ENCODE data around the gene CRB3.

- TF ChIP-seq RCOR1 (IDR thresholded peaks at IDR 0.05; ENCODE audit: insufficient replicate concordance, low read length) (no peak), BHLHE40 (IDR thresholded peaks at IDR 0.05; ENCODE audit: low read depth, low read length) (no peak), CTCF (conservative IDR thresholded peaks at IDR 0.05; ENCODE audit: low read depth, low read length) (no peak), RFX5 (IDR thresholded peaks at IDR 0.05; ENCODE audit: low read depth, low read length) (no peak), MAZ (IDR thresholded peaks at IDR 0.05; ENCODE audit: borderline replicate concordance, low read depth, low read length) (no peak), SMC3 (IDR thresholded peaks at IDR 0.05; ENCODE audit: low read depth, low read length) (no peak)
Measured at GRCh38 chr19:6467384-6467783, 3.3 kb downstream of the CRB3 start.
